Ovary (tissue), 9 donors: ENCODE measurements around the gene GSPT2. TPM values are rescaled to one million over a fixed set of nuclear protein-coding genes. Genes with fewer than 3 reads are reported as not detected.
A peak's percentile ranks its signal among the peaks of the same experiment; 100 is the strongest.

Source experiments
- DNase-seq, 5 donors: peaks; one replicate each; pipeline ENCODE4 v3.0.0-alpha.2; 2019 to 2020
- H3K27ac ChIP-seq, 2 donors: fragments of 200-600 bp; one replicate each; pipeline versions ENCODE4 v1.5.1 to v1.8.0; 2019 to 2022
- H3K27me3 ChIP-seq: fragments of 200-600 bp; one replicate; pipeline ENCODE4 v1.8.0; 2022
- H3K36me3 ChIP-seq: fragments of 200-600 bp; sonication (generic); one replicate; pipeline ENCODE4 v1.5.1; 2019
- H3K4me1 ChIP-seq: one replicate; pipeline ENCODE4 v1.8.1; 2013; ENCODE audit warnings: mild to moderate bottlenecking, moderate library complexity; ENCODE audit not compliant: insufficient read depth
- H3K4me3 ChIP-seq: fragments of 200-600 bp; sonication (generic); one replicate; pipeline ENCODE4 v1.5.1; 2017
- H3K9me3 ChIP-seq, 2 donors: fragments of 200-600 bp in 1 of 2; sonication (generic) in 1 of 2; one replicate each; pipeline versions ENCODE4 v1.5.1 to v1.8.1; 2013 to 2019; ENCODE audit warnings: mild to moderate bottlenecking in 1 of 2, moderate library complexity in 1 of 2
- CTCF ChIP-seq, 3 donors: fragments of 450-650 bp in 2 of 3; fragments of 200-600 bp in 1 of 3; IDR thresholded peaks; one replicate each; pipeline versions ENCODE4 v1.5.1 to v1.8.0; 2016 to 2022; ENCODE audit warnings: antibody characterized with exemption in 3 of 3, mild to moderate bottlenecking in 1 of 3
- EP300 ChIP-seq: sonication (generic); formaldehyde crosslinking; IDR thresholded peaks from one replicate; pipeline ENCODE4 v1.6.1; 2017; ENCODE audit warnings: antibody characterized with exemption
- POLR2A ChIP-seq: fragments of 450-650 bp; IDR thresholded peaks from one replicate; pipeline ENCODE4 v1.6.1; 2017; ENCODE audit warnings: antibody characterized with exemption, mild to moderate bottlenecking, moderate library complexity
- WGBS, 3 donors: extraction: QIAGEN DNeasy Blood & Tissue Kit in 1 of 3; methylation state at CpG; one replicate each; pipeline versions ENCODE4 v1.1.5 to v1.1.7; 2013 to 2017; 5-methylcytosine and 5-hydroxymethylcytosine counted together
- intact Hi-C, 4 donors: fragments of 100-400 bp; cut with DNase I; formaldehyde crosslinking; loops; one replicate each; pipeline versions ENCODE4 v1.11.0 to v1.15.1; 2022 to 2023
- polyA plus RNA-seq, 2 donors: library from polyadenylated mRNA; stranded (reverse); fragments of 200-250 nt in 1 of 2; fragments of 350-450 nt in 1 of 2; fragmentation: Illumina TruSeq in 1 of 2; extraction: RNeasy Lipid Tissue Mini Kit (QIAGEN cat#74804) in 1 of 2; gene quantifications; one replicate each; pipeline ENCODE4 v1.2.3, GENCODE V29; 2013 to 2014
- total RNA-seq, 7 donors: library from RNA; depleted of rRNA in 2 of 7; stranded (reverse); fragments of >200 nt in 2 of 7; fragmentation: NEBNext Ultra II Directional in 3 of 7; extraction: Animal tissue kit (Norgen Biotek cat#: 25700) in 3 of 7; gene quantifications; one replicate each; pipeline versions ENCODE4 v1.1.0 to v1.2.4, GENCODE V29; 2016 to 2023
- donor health status: DM: no; HTN: no; CAD: no; lungs with moderate emphysema.
- donor health status: DM: no; HTN: no; CAD: no.
- donor health status: Bipolar disorder and iron deficiency.
- donor health status: DM: yes; HTN: yes; CAD: no.
- donor health status: DM: no; HTN: no; CAD: no.
- donor health status: DM: yes; HTN: yes; CAD: no.

The GSPT2 gene
- total and polyA plus RNA-seq, 9 donors = 4.5 to 17.5 (median 12.8) TPM

- intact Hi-C loops = no loop called here
- no peaks in the 10 kb centered on the region for H3K9me3 ChIP-seq
- TF ChIP-seq CTCF (IDR thresholded peaks at IDR 0.05) (no peak), POLR2A (no peak), EP300 (no peak)
- no peaks in the 10 kb centered on the region for H3K4me1 ChIP-seq
- no peak overlapping the region for H3K4me3 ChIP-seq
- no peak overlapping the region for H3K27ac ChIP-seq
- no peaks in the 10 kb centered on the region for H3K27me3 ChIP-seq
- no peaks in the 10 kb centered on the region for H3K36me3 ChIP-seq
- no peak for DNase-seq
Measured at GRCh38 chrX:51728202-51728601, 15.0 kb upstream of the GSPT2 start.

- H3K27me3 ChIP-seq = no peaks in the 10 kb centered on the region
- 52 to 58% (median 57%) methylated on average over 2 of the region's 2 CpGs for WGBS, 3 donors
- DNase-seq = no peak
- no peak overlapping the region for H3K4me3 ChIP-seq
- no peaks in the 10 kb centered on the region for H3K9me3 ChIP-seq
- H3K36me3 ChIP-seq = no peaks in the 10 kb centered on the region
- no peaks in the 10 kb centered on the region for H3K4me1 ChIP-seq
- intact Hi-C loops = no loop called here
- TF ChIP-seq EP300 (no peak), POLR2A (no peak), CTCF (IDR thresholded peaks at IDR 0.05) (no peak)
- H3K27ac ChIP-seq = no peak overlapping the region
Measured at GRCh38 chrX:51737091-51737490, 6.2 kb upstream of the GSPT2 start.

- intact Hi-C loops = no loop called here
- Histone ChIP-seq H3K9me3 (peaks cover 0 to 4% of the 10 kb centered on the region in 2 donors), H3K27me3 (no peaks in the 10 kb centered on the region), H3K36me3 (no peaks in the 10 kb centered on the region), H3K4me3 (no peak overlapping the region), H3K4me1 (no peaks in the 10 kb centered on the region), H3K27ac (peak overlapping the region in 1 of 2 donors; percentile 61)
- TF ChIP-seq POLR2A = no peak
- TF ChIP-seq EP300 = no peak
- no peak for TF ChIP-seq CTCF (IDR thresholded peaks at IDR 0.05)
- WGBS, 3 donors = 54 to 57% (median 54%) methylated on average over 3 of the region's 3 CpGs
- DNase-seq = no peak
Measured at GRCh38 chrX:51742586-51742985, 656 bp upstream of the GSPT2 start.

- no peak for TF ChIP-seq CTCF (IDR thresholded peaks at IDR 0.05)
- no peak for TF ChIP-seq EP300
- TF ChIP-seq POLR2A = no peak
- Histone ChIP-seq H3K9me3 (peaks cover 0 to 4% of the 10 kb centered on the region in 2 donors), H3K27me3 (no peaks in the 10 kb centered on the region), H3K4me1 (no peaks in the 10 kb centered on the region), H3K27ac (no peak overlapping the region), H3K4me3 (no peak overlapping the region), H3K36me3 (no peaks in the 10 kb centered on the region)
- DNase-seq = no peak
- intact Hi-C loops = no loop called here
Measured at GRCh38 chrX:51747671-51748070, 4.4 kb downstream of the GSPT2 start.
